Bronchial epithelial cell (primary cell): ENCODE data around the gene NRXN3. TPM values are rescaled to one million over a fixed set of nuclear protein-coding genes. Genes with fewer than 3 reads are reported as not detected.

Experiments used
- DNase-seq: peaks from one replicate; pipeline ENCODE4 v3.0.0-alpha.2; 2010; ENCODE audit warnings: low read depth
- FAIRE-seq: peaks from 2 replicates; lab custom pipeline; 2011; peaks lifted over from hg19 to GRCh38; lab: Jason Lieb, UNC
- H3K27me3 ChIP-seq: 2 replicates; pipeline ENCODE4 v1.5.1; 2011; ENCODE audit warnings: low read length; ENCODE audit not compliant: control insufficient read depth, insufficient read depth
- H3K36me3 ChIP-seq: 2 replicates; pipeline ENCODE4 v1.5.1; 2011; ENCODE audit warnings: low read length; ENCODE audit not compliant: control insufficient read depth, insufficient read depth
- H3K4me3 ChIP-seq: 2 replicates; pipeline ENCODE4 v1.5.1; 2011; ENCODE audit warnings: mild to moderate bottlenecking, low read depth, low read length, control low read depth
- total RNA-seq: library from RNA; depleted of rRNA; stranded (reverse); fragments of >200 nt; gene quantifications from 2 replicates; pipeline ENCODE4 v1.2.1, GENCODE V29; 2014
- TF ChIP-seq, protein P1 (sequence below): IDR thresholded peaks from 2 replicates; pipeline ENCODE4 v1.5.1; 2011; ENCODE audit warnings: mild to moderate bottlenecking, moderate library complexity, low read length, control low read depth, inconsistent platforms; ENCODE audit not compliant: insufficient read depth, severe bottlenecking

The NRXN3 gene
- total RNA-seq, 1 donor from 2014 or later = under 0.01 TPM

DNA sequence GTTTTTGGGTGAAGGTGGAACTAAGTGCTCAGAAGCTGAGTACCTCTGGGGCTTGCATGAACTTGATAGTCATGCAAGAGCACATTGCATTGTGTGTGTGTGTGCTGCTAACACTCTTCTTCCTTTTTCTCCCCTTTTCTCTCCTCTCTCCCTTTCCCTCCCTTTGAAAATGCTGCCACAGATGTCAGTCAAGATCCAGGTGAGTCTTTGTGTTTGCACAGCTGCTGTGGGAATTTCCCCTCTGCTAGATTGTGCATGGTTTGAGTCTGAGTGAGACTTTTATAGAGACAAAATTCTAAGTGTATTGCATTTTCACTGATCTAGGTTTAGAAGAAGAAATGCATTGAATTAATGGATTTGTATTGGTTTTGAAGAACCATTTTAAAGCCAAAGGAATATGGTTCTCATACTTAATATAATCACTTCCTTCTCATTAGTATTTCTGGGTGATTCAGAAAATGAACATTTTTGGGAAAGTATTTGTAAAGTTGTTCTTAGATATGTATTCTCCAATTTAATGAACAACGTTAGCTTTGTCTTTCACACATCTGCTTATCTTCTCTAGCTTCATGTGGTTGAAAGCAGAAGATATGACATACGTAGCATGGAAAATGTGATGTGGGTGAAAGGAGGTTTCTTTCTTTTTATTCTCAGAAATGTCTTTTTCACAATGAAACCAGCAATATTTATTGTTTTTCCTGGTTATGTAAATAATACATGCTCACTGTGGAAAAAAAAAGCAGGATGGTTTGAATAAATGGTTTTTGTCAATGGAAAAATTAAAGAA, 108.5 kb downstream of the NRXN3 start:
- Histone ChIP-seq H3K36me3 (no peaks in the 10 kb centered on the region), H3K4me3 (no peak overlapping the region), H3K27me3 (no peaks in the 10 kb centered on the region)
- FAIRE-seq = no peak
- DNase-seq = peak; percentile 55
- TF ChIP-seq, protein P1, sequence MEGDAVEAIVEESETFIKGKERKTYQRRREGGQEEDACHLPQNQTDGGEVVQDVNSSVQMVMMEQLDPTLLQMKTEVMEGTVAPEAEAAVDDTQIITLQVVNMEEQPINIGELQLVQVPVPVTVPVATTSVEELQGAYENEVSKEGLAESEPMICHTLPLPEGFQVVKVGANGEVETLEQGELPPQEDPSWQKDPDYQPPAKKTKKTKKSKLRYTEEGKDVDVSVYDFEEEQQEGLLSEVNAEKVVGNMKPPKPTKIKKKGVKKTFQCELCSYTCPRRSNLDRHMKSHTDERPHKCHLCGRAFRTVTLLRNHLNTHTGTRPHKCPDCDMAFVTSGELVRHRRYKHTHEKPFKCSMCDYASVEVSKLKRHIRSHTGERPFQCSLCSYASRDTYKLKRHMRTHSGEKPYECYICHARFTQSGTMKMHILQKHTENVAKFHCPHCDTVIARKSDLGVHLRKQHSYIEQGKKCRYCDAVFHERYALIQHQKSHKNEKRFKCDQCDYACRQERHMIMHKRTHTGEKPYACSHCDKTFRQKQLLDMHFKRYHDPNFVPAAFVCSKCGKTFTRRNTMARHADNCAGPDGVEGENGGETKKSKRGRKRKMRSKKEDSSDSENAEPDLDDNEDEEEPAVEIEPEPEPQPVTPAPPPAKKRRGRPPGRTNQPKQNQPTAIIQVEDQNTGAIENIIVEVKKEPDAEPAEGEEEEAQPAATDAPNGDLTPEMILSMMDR = no peak

DNA sequence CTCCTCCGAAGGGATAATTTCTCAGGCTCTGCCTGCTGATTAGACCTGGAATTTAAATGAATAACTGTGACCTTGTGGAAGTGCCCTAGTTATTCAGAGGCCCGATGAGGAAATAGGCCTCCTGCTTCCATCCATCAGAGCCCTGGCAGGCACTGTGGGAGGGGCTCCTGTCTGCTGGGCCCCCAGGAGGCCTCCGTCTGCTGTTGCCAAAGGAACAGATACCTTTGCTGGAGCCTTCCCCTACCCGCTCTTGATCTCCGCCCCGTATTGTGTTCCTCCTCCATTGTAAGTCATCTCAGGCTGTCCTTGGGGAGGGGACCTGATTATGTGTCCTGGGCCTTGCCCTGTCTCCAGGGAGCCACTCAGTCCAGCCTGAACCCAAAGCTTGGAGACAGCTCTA, 112.3 kb downstream of the NRXN3 start:
- Histone ChIP-seq H3K27me3 (no peaks in the 10 kb centered on the region), H3K36me3 (no peaks in the 10 kb centered on the region), H3K4me3 (no peak overlapping the region)
- TF ChIP-seq, protein P1 = no peak
- FAIRE-seq (no peak), DNase-seq (no peak)

DNA sequence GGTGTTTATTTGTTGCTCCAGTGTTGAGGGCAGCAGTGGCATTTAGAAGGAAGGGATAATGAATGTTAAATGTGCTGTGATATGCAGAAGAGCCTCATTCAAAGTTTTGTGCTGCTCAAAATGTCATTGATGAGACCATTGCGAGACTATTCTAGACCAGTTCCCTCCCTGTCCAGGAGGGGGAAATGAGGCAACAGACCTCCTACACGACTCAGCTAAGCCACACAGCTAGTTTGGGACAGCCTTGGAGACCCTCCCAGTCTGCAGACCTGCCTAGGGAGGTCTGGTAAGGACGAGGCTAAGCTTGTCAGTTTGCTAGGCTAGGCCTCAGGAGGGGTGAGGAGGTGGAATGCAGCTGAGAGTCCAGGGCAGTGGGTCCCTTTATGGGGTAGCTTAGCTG, 116.0 kb downstream of the NRXN3 start:
- FAIRE-seq = no peak
- Histone ChIP-seq H3K36me3 (no peaks in the 10 kb centered on the region), H3K4me3 (no peak overlapping the region), H3K27me3 (no peaks in the 10 kb centered on the region)
- TF ChIP-seq, protein P1 = no peak
- no peak for DNase-seq

DNA sequence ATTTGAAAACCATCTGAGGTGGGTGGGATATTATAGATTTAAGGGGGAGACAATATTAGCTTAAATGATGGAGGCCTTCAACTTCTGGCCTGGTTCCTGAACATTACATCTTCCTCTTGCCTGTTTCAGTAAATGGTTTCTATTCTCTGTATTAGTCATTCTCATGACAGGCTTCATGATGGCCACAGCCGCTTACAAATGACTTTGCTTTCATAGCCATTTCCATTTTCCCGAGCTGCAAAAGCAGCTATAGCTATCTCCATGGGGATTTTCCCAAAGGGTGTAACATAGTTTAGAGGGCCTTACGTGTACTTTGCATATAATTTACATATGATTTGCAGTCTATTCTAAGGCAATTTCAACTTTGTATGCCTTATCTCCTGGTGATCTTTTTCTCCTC, 121.8 kb downstream of the NRXN3 start:
- no peak overlapping the region for H3K4me3 ChIP-seq
- TF ChIP-seq, protein P1 = no peak
- FAIRE-seq (no peak), DNase-seq (no peak)
- H3K36me3 ChIP-seq = no peaks in the 10 kb centered on the region
- no peaks in the 10 kb centered on the region for H3K27me3 ChIP-seq

DNA sequence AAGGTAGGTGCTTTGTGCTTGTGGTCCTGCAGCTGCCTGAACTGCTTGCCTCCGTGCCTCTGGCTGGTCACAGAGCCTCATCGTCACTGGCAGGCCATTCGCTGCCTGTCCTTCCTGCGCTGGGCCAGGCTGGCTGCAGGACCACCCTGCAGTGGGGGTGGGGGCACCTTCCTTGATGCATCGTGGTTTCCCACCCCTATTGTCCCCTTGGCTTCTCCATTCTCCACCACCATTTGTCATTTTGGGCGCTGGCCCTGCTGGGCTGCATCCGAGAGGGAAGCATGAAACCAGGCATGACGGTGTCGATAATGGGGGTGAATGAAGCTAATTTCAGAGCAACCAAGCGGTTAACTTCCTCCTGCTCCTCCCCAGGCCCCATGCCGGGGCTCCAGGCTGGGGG, 127.7 kb downstream of the NRXN3 start:
- Histone ChIP-seq H3K4me3 (no peak overlapping the region), H3K27me3 (peaks cover 6% of the 10 kb centered on the region), H3K36me3 (no peaks in the 10 kb centered on the region)
- DNase-seq = no peak
- no peak for FAIRE-seq
- TF ChIP-seq, protein P1 = no peak
